ENCODE results near the gene MSN.

GRCh38 chrX:65745427-65745826 is 78.0 kb downstream of the MSN start:
- TF ChIP-seq CTCF (IDR thresholded peaks at IDR 0.05 in 2 of 3, conservative IDR thresholded peaks at IDR 0.05 in 1 of 3; ENCODE audit: control insufficient read depth in 2 of 3, extremely low read depth in 1 of 3, insufficient read depth in 1 of 3, low read depth in 3 of 3, low read length in 3 of 3) (no peak), MXI1 (IDR thresholded peaks at IDR 0.05; ENCODE audit: low read depth, low read length) (no peak), HCFC1 (IDR thresholded peaks at IDR 0.05; ENCODE audit: low read length) (no peak), BCL11A (IDR thresholded peaks at IDR 0.05; ENCODE audit: low read depth, low read length) (no peak), FOXM1 (IDR thresholded peaks at IDR 0.05; ENCODE audit: low read depth, low read length) (no peak), BRCA1 (IDR thresholded peaks at IDR 0.05; ENCODE audit: low read depth, low read length) (no peak), SUZ12 (IDR thresholded peaks at IDR 0.05; ENCODE audit: unreplicated experiment) (no peak), POLR2AphosphoS5 (IDR thresholded peaks at IDR 0.05; ENCODE audit: low read length) (no peak), IRF3 (IDR thresholded peaks at IDR 0.05) (no peak)

All from GM12878 (cell line).